GM23248 (cell line): Measurements from ENCODE around the gene NELFB.

Experiments used
- EZH2 ChIP-seq: fragments of 200-600 bp; sonication (generic); IDR thresholded peaks from 2 replicates; pipeline ENCODE4 v1.6.1; 2018; ENCODE audit warnings: antibody characterized with exemption, mild to moderate bottlenecking; ENCODE audit not compliant: insufficient read depth, poor library complexity, severe bottlenecking
- EZH2phosphoT487 ChIP-seq: fragments of 200-600 bp; sonication (generic); IDR thresholded peaks from 2 replicates; pipeline ENCODE4 v1.6.1; 2018; ENCODE audit warnings: antibody characterized with exemption, moderate library complexity, mild to moderate bottlenecking, low read depth; ENCODE audit not compliant: insufficient read depth

- TF ChIP-seq EZH2 (no peak), EZH2phosphoT487 (no peak)
Measured at GRCh38 chr9:137277329-137278041, 22.4 kb downstream of the NELFB start, which contains the start of gene TOR4A.
